Brain microvascular endothelial cell (primary cell): ENCODE results near the gene TSPAN32.
"Not testable (repeated sequence)": the region's sequence is repeated elsewhere in the genome, so short reads cannot be mapped to it uniquely, and the experiment has no call there.

ENCODE experiments used
- DNase-seq: peaks from one replicate; pipeline ENCODE4 v3.0.0-alpha.2; 2020
- H3K27ac ChIP-seq: fragments of 250-450 bp; sonication (Bioruptor Pico); 2 replicates; pipeline ENCODE4 v1.5.1; 2020; ENCODE audit warnings: mild to moderate bottlenecking, moderate library complexity
- H3K27me3 ChIP-seq: fragments of 250-450 bp; sonication (Bioruptor Pico); replicated peaks from 2 replicates; pipeline ENCODE4 v1.5.1; 2020; ENCODE audit warnings: mild to moderate bottlenecking
- H3K36me3 ChIP-seq: fragments of 250-450 bp; sonication (Bioruptor Pico); replicated peaks from 2 replicates; pipeline ENCODE4 v1.5.1; 2020; ENCODE audit warnings: mild to moderate bottlenecking
- H3K4me3 ChIP-seq: 2 replicates; pipeline ENCODE4 v1.5.1; 2011; ENCODE audit warnings: low read depth, mild to moderate bottlenecking, control low read depth, low read length, moderate library complexity
- in situ Hi-C: cut with HindIII; loops from 2 replicates; pipeline ENCODE4 v1.10.0; 2017; ENCODE audit warnings: low sequenced_read_pairs, low pct_ligation_motif_present
- TF ChIP-seq, protein P1 (sequence below): IDR thresholded peaks from 2 replicates; pipeline ENCODE4 v1.5.1; 2011; ENCODE audit warnings: low read depth, mild to moderate bottlenecking, moderate library complexity, low read length, control low read depth, inconsistent platforms; ENCODE audit errors: missing control alignments

The TSPAN32 gene

GRCh38 chr11:2331404-2331803 is 29.6 kb downstream of the TSPAN32 start:
- DNase-seq, result no peak
- H3K36me3 ChIP-seq, result no peaks in the 10 kb centered on the region
- no peak overlapping the region for H3K4me3 ChIP-seq
- in situ Hi-C loops, result no loop called here
- no peaks in the 10 kb centered on the region for H3K27me3 ChIP-seq
- no peak overlapping the region for H3K27ac ChIP-seq
- TF ChIP-seq, protein P1, sequence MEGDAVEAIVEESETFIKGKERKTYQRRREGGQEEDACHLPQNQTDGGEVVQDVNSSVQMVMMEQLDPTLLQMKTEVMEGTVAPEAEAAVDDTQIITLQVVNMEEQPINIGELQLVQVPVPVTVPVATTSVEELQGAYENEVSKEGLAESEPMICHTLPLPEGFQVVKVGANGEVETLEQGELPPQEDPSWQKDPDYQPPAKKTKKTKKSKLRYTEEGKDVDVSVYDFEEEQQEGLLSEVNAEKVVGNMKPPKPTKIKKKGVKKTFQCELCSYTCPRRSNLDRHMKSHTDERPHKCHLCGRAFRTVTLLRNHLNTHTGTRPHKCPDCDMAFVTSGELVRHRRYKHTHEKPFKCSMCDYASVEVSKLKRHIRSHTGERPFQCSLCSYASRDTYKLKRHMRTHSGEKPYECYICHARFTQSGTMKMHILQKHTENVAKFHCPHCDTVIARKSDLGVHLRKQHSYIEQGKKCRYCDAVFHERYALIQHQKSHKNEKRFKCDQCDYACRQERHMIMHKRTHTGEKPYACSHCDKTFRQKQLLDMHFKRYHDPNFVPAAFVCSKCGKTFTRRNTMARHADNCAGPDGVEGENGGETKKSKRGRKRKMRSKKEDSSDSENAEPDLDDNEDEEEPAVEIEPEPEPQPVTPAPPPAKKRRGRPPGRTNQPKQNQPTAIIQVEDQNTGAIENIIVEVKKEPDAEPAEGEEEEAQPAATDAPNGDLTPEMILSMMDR, result no peak

DNA sequence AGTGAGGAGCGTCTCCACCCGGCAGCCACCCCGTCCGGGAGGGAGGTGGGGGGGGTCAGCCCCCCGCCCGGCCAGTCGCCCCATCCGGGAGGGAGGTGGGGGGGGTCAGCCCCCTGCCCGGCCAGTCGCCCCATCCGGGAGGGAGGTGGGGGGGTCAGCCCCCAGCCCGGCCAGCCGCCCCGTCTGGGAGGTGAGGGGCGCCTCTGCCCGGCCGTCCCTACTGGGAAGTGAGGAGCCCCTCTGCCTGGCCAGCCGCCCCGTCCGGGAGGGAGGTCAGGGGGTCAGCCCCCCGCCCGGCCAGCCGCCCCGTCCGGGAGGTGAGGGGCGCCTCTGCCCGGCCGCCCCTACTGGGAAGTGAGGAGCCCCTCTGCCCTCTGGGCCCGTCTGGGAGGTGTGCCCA is 30.8 kb downstream of the TSPAN32 start:
- H3K36me3 ChIP-seq, in situ Hi-C loops, DNase-seq, H3K27ac ChIP-seq, H3K27me3 ChIP-seq, H3K4me3 ChIP-seq: not testable (repeated sequence)

- H3K36me3 ChIP-seq, DNase-seq, in situ Hi-C loops, H3K4me3 ChIP-seq, H3K27ac ChIP-seq, H3K27me3 ChIP-seq: not testable (repeated sequence)
These were observed 31.8 kb downstream of the TSPAN32 start for GRCh38 chr11:2333486-2334205.

- H3K27me3 ChIP-seq, in situ Hi-C loops, H3K27ac ChIP-seq, H3K36me3 ChIP-seq, H3K4me3 ChIP-seq, DNase-seq: not testable (repeated sequence)
These were observed 33.5 kb downstream of the TSPAN32 start for GRCh38 chr11:2335286-2335685.

DNA sequence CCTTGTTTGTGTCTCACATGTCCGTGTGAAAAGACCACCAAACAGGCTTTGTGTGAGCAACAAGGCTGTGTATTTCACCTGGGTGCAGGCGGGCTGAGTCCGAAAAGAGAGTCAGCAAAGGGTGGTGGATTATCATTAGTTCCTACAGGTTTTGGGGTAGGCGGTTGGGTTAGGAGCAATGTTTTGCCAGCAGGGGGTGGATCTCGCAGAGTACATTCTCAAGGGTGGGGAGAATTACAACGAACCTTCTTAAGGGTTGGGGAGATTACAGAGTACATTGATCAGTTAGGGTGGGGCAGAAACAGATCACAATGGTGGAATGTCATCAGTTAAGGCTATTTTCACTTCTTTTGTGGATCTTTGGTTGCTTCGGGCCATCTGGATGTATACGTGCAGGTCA is 36.9 kb downstream of the TSPAN32 start:
- H3K27me3 ChIP-seq, in situ Hi-C loops, H3K27ac ChIP-seq, H3K36me3 ChIP-seq, H3K4me3 ChIP-seq, DNase-seq: not testable (repeated sequence)
- TF ChIP-seq, protein P1, result peak; percentile 10

DNA sequence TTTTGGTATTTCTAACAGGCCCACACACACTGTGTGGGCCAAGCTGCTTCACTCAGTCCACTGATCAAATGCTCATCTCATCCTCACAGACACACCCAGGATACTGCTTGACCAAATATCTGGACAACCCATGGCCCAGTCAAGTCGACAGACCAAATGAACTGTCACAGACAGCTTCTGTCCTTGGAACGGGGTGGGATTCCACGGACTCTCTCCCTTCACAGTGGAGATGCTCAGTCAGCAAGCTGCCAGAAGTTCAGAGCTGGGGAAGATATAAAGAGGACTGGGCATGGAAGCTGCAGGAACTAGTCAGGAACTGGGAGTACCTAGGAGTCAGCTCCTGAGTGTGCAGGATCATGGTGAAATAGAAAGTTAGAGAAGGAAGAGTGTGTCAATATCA is 40.7 kb downstream of the TSPAN32 start:
- H3K27me3 ChIP-seq, result no peaks in the 10 kb centered on the region
- TF ChIP-seq, protein P1, result no peak
- DNase-seq, result no peak
- no peak overlapping the region for H3K4me3 ChIP-seq
- no peaks in the 10 kb centered on the region for H3K36me3 ChIP-seq
- in situ Hi-C loops, result no loop called here
- H3K27ac ChIP-seq, result no peak overlapping the region

DNA sequence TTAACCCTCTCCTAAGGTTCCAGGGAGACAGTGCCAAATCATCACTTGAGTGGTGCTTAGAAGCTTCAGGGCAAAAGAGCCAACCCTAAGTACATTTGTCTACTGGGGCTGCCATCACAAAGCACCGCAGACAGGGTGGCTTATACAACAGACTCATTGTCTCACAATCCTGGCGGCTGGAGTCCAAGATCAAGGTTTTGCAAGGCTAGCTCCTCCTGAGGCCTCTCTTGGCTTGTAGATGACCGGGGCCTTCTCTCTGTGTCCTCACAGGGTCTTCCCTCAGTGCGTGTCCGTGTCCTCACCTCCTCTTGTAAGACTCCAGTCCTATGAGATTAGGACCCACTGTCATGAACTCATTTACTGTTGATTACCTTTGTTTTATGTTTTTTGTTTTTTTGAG is 41.2 kb downstream of the TSPAN32 start:
- H3K36me3 ChIP-seq, result no peaks in the 10 kb centered on the region
- no peak overlapping the region for H3K4me3 ChIP-seq
- no peak overlapping the region for H3K27ac ChIP-seq
- in situ Hi-C loops, result no loop called here
- TF ChIP-seq, protein P1, result no peak
- H3K27me3 ChIP-seq, result no peaks in the 10 kb centered on the region
- no peak for DNase-seq
